ENCODE data around the gene ABR.

Gene ABR

DNA sequence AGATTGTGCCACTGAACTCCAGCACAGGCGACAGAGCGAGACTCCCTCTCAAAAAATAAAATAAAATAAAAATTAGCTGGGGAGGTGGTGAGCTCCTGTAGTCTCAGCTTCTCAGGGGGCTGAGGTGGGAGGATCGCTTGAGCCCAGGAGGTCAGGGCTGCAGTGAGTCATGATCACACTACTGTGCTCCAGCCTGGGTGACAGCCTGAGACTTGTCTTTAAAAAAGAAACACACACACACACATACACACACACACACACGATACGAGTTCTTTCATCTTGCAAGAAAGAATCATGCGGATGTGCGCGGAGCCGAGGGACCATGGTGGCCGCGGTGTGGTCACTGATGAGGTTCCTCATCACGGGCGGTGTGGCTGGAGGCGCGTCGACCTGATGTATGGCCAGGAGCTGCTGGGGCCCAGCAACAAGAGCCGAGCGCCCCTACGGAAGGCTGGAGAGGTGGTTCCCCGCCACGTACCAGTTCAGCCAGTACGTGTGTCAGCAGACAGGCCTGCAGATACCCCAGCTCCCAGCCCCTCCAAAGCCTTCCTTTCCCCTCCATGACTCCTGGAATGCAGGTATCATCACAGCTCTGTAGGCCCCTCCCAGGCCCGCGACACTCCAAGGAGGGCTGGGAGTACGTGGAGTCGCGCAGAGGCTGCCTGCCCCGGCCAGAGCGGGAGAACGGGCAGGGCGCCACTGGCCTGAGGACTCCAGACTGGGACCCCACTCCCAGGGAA is 220.9 kb downstream of the ABR start:
- no peak for DNase-seq (ENCODE audit: low spot score)

DNA sequence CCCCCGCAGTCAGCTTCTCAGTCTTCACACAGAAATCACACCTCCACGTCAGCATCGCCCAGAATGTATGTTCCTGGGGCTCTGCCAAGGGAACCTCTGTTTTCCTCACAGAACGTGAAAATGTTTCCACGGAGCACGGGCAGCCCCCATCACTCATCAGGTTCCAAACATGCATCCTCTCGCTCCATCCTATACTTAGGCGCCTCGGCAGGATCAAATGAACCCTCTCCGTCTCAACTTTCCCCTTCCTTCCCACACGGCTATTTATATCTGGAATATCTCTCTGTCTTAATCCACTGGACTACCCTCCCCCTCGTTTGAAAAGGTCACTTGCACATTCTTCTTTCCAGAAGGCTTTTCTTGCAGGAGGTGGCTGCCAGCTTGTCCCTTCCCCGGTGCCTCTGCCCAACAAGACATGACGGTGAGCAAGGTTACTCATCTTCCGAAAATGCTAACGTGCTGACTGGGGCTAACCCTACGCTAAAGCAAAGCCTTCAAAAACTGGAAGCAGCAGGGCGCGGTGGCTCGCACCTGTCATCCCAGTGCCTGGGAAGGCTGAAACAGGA is 221.8 kb downstream of the ABR start:
- DNase-seq (ENCODE audit: low spot score): no peak

GRCh38 chr17:956905-957304 is 222.9 kb downstream of the ABR start:
- no peak for DNase-seq (ENCODE audit: low spot score)

GRCh38 chr17:954431-955164 is 225.2 kb downstream of the ABR start:
- peak; percentile 71 for DNase-seq (ENCODE audit: low spot score)

GRCh38 chr17:953767-954166 is 226.0 kb downstream of the ABR start:
- DNase-seq (ENCODE audit: low spot score): no peak
